ENCODE measurements around the gene UBAP1.

UBAP1 gene

GRCh38 chr9:34256104-34256503, 77.3 kb downstream of the UBAP1 start:
- peaks cover 58% of the 10 kb centered on the region for H3K36me3 ChIP-seq (ENCODE audit: low read depth)

GRCh38 chr9:34256987-34257585, 78.2 kb downstream of the UBAP1 start:
- ATAC-seq (ENCODE audit: low read depth) = no peak
- no peak for DNase-seq (ENCODE audit: low spot score)
- Histone ChIP-seq H3K27me3 (ENCODE audit: insufficient read depth, poor library complexity, severe bottlenecking) (no peaks in the 10 kb centered on the region), H3K36me3 (ENCODE audit: low read depth) (peaks cover 51% of the 10 kb centered on the region), H3K27ac (ENCODE audit: poor library complexity, severe bottlenecking) (no peak overlapping the region), H3K9me3 (ENCODE audit: severe bottlenecking) (no peaks in the 10 kb centered on the region), H3K4me3 (ENCODE audit: severe bottlenecking) (no peak overlapping the region), H3K4me1 (ENCODE audit: insufficient read depth, poor library complexity, severe bottlenecking) (peaks cover 30% of the 10 kb centered on the region)
- TF ChIP-seq CTCF (IDR thresholded peaks at IDR 0.05; ENCODE audit: poor library complexity, severe bottlenecking) = no peak

More at GRCh38 chr9:34256104-34256503, 77.3 kb downstream of the UBAP1 start:
- no peak overlapping the region for H3K4me3 ChIP-seq (ENCODE audit: severe bottlenecking)
- ATAC-seq (ENCODE audit: low read depth) (no peak), DNase-seq (ENCODE audit: low spot score) (no peak)
- no peak for TF ChIP-seq CTCF (IDR thresholded peaks at IDR 0.05; ENCODE audit: poor library complexity, severe bottlenecking)
- no peaks in the 10 kb centered on the region for H3K27me3 ChIP-seq (ENCODE audit: insufficient read depth, poor library complexity, severe bottlenecking)
- peaks cover 32% of the 10 kb centered on the region for H3K4me1 ChIP-seq (ENCODE audit: insufficient read depth, poor library complexity, severe bottlenecking)
- H3K9me3 ChIP-seq (ENCODE audit: severe bottlenecking) = no peaks in the 10 kb centered on the region
- peak overlapping the region; percentile 98 for H3K27ac ChIP-seq (ENCODE audit: poor library complexity, severe bottlenecking)

- Histone ChIP-seq H3K27ac (ENCODE audit: poor library complexity, severe bottlenecking) (no peak overlapping the region), H3K36me3 (ENCODE audit: low read depth) (peaks cover 33% of the 10 kb centered on the region), H3K4me3 (ENCODE audit: severe bottlenecking) (no peak overlapping the region), H3K9me3 (ENCODE audit: severe bottlenecking) (no peaks in the 10 kb centered on the region), H3K4me1 (ENCODE audit: insufficient read depth, poor library complexity, severe bottlenecking) (peaks cover 10% of the 10 kb centered on the region), H3K27me3 (ENCODE audit: insufficient read depth, poor library complexity, severe bottlenecking) (no peaks in the 10 kb centered on the region)
- ATAC-seq (ENCODE audit: low read depth) (no peak), DNase-seq (ENCODE audit: low spot score) (no peak)
- TF ChIP-seq CTCF (IDR thresholded peaks at IDR 0.05; ENCODE audit: poor library complexity, severe bottlenecking) = no peak
Observed at GRCh38 chr9:34259315-34259714, 80.5 kb downstream of the UBAP1 start.

- no peak overlapping the region for H3K27ac ChIP-seq (ENCODE audit: poor library complexity, severe bottlenecking)
- H3K36me3 ChIP-seq (ENCODE audit: low read depth) = peaks cover 25% of the 10 kb centered on the region
- no peaks in the 10 kb centered on the region for H3K4me1 ChIP-seq (ENCODE audit: insufficient read depth, poor library complexity, severe bottlenecking)
- no peak overlapping the region for H3K4me3 ChIP-seq (ENCODE audit: severe bottlenecking)
- TF ChIP-seq CTCF (IDR thresholded peaks at IDR 0.05; ENCODE audit: poor library complexity, severe bottlenecking) = no peak
- ATAC-seq (ENCODE audit: low read depth) (no peak), DNase-seq (ENCODE audit: low spot score) (no peak)
- H3K9me3 ChIP-seq (ENCODE audit: severe bottlenecking) = no peaks in the 10 kb centered on the region
- H3K27me3 ChIP-seq (ENCODE audit: insufficient read depth, poor library complexity, severe bottlenecking) = no peaks in the 10 kb centered on the region
Observed at GRCh38 chr9:34262971-34263370, 84.1 kb downstream of the UBAP1 start.

GRCh38 chr9:34267660-34268059, 88.8 kb downstream of the UBAP1 start:
- no peak for DNase-seq (ENCODE audit: low spot score)
- no peak for ATAC-seq (ENCODE audit: low read depth)
- no peak for TF ChIP-seq CTCF (IDR thresholded peaks at IDR 0.05; ENCODE audit: poor library complexity, severe bottlenecking)
- Histone ChIP-seq H3K27ac (ENCODE audit: poor library complexity, severe bottlenecking) (no peak overlapping the region), H3K9me3 (ENCODE audit: severe bottlenecking) (no peaks in the 10 kb centered on the region), H3K4me3 (ENCODE audit: severe bottlenecking) (no peak overlapping the region), H3K4me1 (ENCODE audit: insufficient read depth, poor library complexity, severe bottlenecking) (no peaks in the 10 kb centered on the region), H3K27me3 (ENCODE audit: insufficient read depth, poor library complexity, severe bottlenecking) (no peaks in the 10 kb centered on the region), H3K36me3 (ENCODE audit: low read depth) (0 out of 2 replicates have a peak, but pooled peaks cover 4% of the 10 kb centered on the region)

Measured in RWPE2 (cell line).